ENCODE data around the gene SLC5A11.

DNA sequence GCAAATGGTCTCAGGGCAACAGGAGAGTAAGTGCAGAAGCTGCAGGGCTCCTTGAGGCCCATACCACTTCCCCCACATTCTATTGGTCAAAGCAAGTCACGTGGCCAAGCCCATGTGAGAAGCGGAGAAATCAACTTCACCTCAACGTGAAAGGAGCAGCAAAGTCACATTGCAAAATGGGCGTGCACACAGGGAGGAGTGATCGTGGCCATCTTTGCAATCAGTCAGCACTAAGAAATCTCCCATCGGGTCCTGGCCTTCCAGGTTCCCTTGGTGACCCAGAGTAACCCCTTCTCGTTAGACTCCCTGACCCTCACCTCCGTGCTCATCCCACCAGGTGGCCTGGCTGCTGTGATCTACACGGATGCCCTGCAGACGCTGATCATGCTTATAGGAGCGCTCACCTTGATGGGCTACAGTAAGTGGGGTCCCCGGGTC is 38.0 kb downstream of the SLC5A11 start:
- TF ChIP-seq SUZ12 (IDR thresholded peaks at IDR 0.05), result no peak
- no peak for TF ChIP-seq PKNOX1 (IDR thresholded peaks at IDR 0.05)
- no peak for TF ChIP-seq ELF4 (IDR thresholded peaks at IDR 0.05)
- no peak for TF ChIP-seq SP1 (IDR thresholded peaks at IDR 0.05)
- no peak for TF ChIP-seq FOXA1 (IDR thresholded peaks at IDR 0.05)
- TF ChIP-seq L3MBTL2 (conservative IDR thresholded peaks at IDR 0.05), result no peak
- no peak for TF ChIP-seq LEF1 (IDR thresholded peaks at IDR 0.05; ENCODE audit: borderline replicate concordance)
- no peak for TF ChIP-seq FOXK2 (IDR thresholded peaks at IDR 0.05)
- no peak for TF ChIP-seq CTBP1 (IDR thresholded peaks at IDR 0.05; ENCODE audit: borderline replicate concordance)
- TF ChIP-seq ZNF384 (IDR thresholded peaks at IDR 0.05), result no peak
- no peak for TF ChIP-seq TARDBP (IDR thresholded peaks at IDR 0.05)
